GM18951 (cell line): ENCODE measurements around the gene KIF5A.

Experiments used
- POLR2A ChIP-seq: IDR thresholded peaks from 4 replicates; pipeline ENCODE4 v1.6.1; 2011; ENCODE audit warnings: mild to moderate bottlenecking; ENCODE audit not compliant: insufficient read length, insufficient read depth; ENCODE audit errors: extremely low read depth
- in situ Hi-C: fragments of 300-500 bp; cut with MboI; formaldehyde crosslinking; loops from one replicate; pipeline ENCODE4 v1.12.0; 2022; ENCODE audit warnings: low sequenced_read_pairs, mixed read lengths, inconsistent platforms; ENCODE audit not compliant: unreplicated experiment

The KIF5A gene

DNA sequence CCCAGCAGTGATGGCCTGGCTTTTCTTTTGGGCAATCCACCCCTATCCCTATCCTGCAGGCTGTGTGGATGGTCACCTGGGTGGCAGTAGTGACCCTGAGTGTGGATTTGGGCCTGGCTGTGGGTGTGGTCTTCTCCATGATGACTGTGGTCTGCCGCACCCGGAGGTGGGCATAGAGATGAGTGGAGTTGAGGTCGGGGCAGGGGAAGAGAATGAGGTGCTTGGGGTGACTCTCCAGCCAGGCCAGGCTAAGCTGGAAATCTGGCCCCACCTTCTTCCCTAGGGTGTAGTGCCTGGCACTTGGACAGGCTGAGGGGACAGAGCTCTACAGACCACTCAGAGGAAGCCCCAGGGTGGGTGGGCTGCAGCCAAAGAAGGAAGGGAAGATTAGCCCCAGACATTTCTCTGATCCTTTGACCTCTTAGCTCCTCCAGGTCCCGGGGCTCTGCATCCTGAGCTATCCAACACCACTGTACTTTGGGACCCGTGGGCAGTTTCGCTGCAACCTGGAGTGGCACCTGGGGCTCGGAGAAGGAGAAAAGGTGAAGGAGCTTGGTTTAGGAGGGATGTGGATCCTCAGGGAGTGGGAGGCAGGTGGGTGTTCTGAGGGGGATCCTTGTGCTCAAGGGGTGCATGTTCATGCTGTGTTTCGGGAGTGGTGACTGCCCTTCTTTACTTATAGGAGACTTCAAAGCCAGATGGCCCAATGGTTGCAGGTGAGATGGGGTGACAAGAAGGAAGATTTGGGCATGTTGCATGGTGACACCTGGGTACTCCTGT is 74.8 kb downstream of the KIF5A start:
- in situ Hi-C loops = no loop called here
- TF ChIP-seq POLR2A = no peak

DNA sequence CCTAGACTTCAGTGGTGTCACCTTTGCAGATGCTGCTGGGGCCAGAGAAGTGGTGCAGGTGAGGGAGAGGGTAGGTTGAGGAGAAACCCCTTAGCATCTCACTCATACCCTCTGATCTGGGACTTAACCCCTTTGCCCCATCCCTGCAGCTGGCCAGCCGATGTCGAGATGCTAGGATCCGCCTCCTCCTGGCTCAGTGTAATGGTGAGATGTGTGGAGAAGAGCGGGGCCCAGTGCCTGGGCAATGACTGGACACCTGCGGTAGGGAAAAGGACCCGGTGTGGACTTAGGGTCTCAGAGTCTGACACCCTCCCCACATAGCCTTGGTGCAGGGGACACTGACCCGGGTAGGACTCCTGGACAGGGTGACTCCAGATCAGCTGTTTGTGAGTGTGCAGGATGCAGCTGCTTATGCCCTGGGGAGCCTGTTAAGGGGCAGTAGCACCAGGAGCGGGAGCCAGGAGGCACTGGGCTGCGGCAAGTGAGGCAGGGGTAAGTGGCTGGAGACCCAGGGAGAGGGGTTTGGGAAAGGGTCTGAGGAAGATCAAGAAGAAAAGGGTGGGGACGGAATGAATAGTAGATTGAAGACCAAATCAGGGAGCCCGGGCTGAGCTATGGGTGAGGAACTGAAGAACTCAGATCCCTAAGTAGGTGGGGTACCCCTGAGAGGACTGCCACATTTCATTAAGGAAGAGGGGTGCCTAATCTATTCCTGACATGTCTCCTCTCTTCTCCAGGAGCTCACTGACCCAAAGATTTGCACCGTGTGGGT is 75.6 kb downstream of the KIF5A start:
- in situ Hi-C loops = no loop called here
- TF ChIP-seq POLR2A = no peak

DNA sequence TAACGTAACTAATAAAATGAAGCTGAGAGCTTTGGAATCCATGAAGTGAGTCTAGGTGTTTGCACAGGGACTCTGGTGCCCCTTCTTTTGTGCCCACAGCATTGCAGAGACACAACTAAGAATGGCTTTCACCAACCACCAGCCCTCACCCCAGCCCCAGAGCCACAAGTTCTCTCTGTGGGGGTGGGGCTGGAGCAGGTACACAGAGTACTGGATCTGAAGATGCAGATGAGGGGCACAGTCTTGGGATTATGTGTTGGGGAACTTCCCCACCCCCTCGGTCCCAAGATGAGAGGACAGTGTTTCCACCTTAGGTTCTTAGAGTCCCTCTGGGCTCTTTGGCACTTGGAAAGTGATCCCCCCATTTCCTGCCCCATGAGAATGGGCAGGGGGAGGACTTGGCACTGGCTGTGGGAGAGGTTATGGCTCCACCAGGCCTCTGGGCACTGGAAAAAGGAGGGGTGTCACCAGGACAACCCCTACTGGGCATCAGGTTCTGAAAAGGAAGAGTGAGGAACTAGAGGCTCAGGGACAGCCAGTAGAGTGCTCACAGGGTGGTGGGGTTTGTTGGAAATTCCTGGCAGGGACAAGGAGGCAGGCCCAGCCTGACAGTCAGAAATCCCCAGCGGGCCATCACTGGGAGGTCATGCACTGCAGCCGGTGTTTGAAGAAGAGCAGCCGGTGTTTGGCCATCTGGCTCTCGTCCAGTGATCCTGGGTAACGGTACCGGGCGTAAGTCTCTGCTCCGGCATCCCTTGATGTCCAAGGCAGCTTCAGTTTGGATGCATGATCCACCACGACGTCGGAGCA is 76.5 kb downstream of the KIF5A start:
- in situ Hi-C loops = no loop called here
- no peak for TF ChIP-seq POLR2A

DNA sequence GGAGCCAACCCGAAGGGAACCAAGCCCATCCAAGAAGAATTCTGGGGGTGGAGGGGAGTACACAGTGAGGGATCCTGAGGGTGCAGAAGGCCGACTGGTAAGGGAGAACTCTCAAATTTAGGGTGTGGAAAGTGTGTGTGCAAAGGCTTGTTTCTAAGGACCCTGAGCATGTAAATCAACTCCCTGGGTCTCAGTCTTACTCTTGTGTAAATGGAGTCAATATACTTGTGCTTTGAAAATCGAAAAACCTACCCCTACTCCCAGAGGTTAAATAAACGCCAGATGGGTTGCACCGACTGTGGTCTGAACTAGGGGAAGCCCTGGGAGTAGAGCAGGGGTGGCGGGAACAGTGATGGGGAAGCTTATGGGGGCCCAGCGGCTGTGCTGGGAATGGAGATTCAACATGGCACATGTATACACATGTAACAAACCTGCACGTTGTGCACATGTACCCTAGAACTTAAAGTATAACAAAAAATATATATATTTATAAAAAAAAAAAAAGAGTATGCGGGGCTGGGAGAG is 77.1 kb downstream of the KIF5A start:
- no peak for TF ChIP-seq POLR2A
- in situ Hi-C loops = no loop called here

DNA sequence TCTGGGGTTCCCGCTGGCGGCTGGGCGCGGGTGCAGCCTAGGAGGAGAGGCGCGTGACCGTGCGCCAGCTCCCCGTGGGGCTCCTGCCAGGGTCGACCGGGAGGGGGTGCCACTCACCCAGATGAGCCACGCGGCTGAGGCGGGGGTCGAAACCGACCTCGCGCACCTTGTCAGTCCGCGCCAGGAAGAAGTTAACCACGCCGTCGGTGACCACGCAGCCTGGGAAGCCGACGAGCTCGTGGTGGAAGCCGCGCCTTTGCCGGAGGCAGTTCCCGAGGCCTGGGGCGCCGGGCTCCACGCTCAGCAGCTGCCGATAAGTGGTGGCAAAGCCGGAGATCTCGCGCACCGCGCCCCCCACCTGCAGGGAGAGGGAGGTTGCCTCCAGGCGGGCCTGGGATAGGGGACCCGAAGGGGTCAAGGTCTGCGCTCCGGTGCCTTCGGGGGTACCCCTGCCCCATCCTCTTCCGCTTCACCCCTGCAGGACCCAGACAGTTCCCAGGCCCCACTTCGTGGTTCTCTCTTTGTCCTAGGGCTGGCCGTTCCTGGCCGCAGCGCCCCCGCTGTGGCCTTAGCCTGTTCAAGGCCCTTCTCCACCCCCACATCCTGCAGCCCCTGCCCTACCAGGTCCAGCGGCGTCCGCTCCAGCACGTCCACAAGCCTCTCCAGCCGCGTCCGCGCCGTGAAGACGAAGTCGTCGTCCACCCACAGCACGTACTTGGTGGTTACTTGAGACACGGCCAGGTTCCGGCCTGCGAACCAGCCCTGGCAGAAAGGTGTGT is 77.8 kb downstream of the KIF5A start:
- TF ChIP-seq POLR2A = no peak
- in situ Hi-C loops = no loop called here

DNA sequence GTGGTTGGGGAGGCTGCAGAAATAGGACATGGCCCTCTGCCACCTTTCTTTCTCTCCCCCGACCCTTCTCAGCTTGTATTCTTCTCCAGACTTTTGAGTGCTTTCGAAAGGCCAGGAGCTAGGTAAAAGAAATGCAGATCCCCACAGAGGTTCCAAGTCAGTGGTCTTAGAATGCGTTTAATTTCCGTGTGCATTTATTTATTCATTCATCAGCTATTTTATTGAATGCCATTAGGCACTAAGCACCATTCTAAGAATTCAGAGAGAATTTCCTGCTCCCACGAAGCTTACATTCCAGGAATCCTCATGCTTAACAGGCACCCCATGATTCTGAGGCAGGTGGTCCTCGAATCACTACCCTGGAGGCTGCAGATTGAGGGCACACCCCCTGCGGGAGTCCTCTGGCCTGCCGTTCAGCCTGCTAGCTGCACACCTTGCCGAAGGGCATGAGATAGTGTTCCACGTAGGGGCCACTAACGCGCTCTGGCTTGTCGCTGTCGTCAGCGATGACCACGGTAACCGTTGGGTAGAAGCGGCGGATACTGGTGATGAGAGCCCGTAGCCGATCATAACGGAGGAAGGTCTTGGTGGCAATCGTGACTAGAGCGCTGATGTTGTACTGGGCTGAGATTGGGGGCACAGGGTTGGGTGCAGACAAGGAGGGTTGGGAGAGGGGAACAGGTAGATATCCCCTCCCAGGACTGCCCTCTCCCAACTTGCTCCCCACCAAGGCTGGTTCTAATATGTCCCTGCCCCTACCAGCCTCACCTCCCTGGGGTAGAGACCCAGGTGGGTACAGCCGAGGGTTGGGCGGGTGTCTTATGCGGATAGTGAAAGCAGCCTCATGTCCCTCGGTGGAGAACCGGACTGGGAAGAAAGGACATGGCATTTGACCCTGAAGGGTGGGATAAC is 78.7 kb downstream of the KIF5A start:
- in situ Hi-C loops = no loop called here
- TF ChIP-seq POLR2A = no peak

DNA sequence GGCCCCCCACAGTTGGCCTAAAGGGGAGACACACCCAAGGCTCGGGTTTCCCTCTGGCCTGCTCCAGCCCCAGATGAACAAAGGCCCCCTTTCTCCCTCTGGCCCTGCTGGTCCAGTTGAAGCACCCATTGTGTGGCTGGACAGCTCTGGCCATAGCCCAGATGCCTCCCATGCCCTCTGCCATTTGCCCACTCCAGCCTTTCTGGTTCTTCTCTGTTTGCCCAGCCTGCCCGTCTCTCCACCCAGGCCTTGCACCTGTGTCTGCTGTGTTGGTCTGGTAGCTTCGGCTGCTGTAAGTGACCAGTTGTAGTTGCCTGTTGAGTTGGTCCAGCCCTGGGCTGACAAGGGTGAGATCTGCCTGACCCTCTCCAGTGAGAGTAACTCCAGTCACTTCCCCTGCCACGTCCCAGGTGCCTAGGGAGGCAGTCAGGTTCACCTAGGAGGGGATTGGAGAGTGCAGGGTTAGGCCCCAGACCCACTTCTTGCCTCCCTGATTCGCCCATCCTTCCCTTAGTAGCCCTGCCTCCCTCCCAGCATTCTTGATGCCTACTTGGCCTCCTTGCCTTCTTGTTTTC is 80.1 kb downstream of the KIF5A start:
- in situ Hi-C loops = no loop called here

DNA sequence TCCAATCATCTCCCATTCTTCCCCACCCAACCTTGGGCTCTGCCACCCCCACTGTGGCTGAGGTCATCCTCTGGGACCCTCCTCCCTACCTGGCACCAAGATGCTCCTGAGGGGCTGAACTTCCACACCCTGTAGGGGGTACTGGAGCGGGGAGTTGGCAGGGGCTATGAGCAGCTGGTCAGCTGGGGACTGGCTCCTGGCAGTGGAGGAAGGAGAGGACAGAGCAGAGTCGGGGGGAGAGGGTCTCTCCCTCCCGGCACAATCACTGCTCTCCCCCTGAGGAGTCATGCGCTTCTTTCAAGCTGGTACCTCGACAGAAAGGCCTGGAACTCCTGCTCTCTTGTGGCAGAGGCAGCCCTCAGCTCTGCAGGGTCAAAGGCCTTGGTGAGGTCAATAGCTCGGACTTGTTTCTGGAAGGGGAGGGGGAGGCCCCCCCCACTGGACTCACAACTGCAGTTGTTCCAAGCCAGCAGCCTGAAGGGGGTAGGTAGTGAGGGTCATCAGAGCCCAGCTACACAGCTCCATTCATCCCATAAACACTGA is 81.1 kb downstream of the KIF5A start:
- in situ Hi-C loops = no loop called here
- TF ChIP-seq POLR2A = no peak

More for the DNA sequence above, 80.1 kb downstream of the KIF5A start:
- TF ChIP-seq POLR2A = no peak

DNA sequence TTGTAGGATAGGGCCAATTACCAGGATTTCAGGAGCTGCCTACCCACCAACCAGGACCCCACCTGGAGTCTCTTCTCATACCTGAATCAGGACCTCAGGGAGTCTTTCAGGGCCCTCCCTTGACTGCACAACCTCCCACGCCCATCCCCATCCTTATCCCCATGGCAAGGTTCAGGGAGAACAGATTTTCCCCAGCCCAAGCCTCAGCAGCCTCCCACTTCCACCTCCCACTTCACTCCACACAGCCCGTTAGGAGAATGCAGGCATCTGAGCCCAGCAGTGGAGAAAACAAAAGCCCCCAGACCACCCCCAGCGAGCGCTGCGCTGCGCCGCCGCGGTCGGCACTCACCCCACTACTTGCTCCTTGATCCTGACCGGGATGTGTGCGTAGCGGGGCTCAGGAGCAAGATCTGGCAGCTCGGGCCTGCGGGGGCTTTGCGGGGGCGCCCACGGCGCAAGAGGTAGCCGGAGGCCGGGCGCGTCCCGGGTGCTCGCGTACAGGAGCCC is 81.8 kb downstream of the KIF5A start:
- in situ Hi-C loops = no loop called here

DNA sequence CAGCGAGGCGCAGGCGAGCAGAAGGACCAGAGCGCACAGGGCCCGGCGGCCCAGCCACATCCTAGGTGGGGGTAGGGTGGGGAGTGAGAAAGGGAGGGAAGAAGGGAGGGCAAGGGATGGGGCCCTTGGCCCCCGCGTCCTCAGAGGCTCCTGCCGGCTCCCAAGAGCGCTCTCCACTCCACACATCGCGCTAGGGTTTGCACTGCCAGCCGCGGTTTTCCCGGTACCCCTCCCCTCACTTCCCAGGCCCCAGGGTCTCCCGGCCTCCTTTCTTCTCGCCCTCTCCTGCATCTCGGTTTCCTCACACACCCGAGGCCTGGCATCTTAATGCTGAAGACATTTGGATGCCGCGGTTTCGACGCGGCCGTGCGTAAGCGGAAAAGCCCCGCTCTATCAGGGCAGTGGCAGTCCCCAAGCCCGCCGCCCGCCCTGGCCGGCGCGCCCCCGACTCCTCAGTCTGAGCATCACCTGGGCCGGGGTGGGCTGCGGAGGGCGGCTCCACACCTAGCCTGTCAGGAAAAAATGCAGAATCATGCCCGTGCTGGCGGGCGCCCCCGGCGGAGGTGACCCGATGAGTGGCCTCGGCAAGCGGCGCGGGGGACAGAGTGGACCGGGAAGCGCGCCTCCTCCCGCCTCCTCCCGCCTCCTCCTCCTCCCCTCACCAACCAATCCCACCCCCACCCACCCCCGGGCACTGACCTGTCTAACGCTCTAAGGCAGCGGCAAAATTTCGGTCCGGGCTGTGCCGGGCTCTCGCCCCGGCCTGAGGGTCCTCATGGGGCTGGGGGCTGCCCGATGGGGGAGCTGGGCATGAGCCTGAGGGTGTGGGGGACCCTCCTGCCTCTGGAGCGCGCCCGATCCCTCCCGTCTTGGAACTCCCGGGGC is 82.5 kb downstream of the KIF5A start:
- no peak for TF ChIP-seq POLR2A
- in situ Hi-C loops = no loop called here

More for the DNA sequence above, 81.8 kb downstream of the KIF5A start:
- no peak for TF ChIP-seq POLR2A
